Measurements from ENCODE around the gene HSPB2. TPM values are rescaled to one million over a fixed set of nuclear protein-coding genes. Genes with fewer than 3 reads are reported as not detected.
"Not testable (repeated sequence)": the region's sequence is repeated elsewhere in the genome, so short reads cannot be mapped to it uniquely, and the experiment has no call there.

HSPB2 gene
- total RNA-seq, 1 experiment from 2014 or later, result not detected

GRCh38 chr11:111926505-111927391 lies 14.2 kb downstream of the HSPB2 start:
- Histone ChIP-seq H3K27me3 (ENCODE audit: low read length) (no peaks in the 10 kb centered on the region), H2AFZ (ENCODE audit: low read length) (peak overlapping the region; percentile 84; the same call in 1 of the 2 replicates), H3K4me3 (ENCODE audit: low read length) (peak overlapping the region; percentile 68), H3K9me2 (replicated peaks; ENCODE audit: insufficient read depth, low read length) (no peaks in the 10 kb centered on the region), H3K27ac (ENCODE audit: low read length) (no peak overlapping the region), H4K20me1 (ENCODE audit: insufficient read depth, low read depth, low read length) (no peaks in the 10 kb centered on the region), H3K79me2 (ENCODE audit: low read length) (no peaks in the 10 kb centered on the region), H3K36me3 (ENCODE audit: insufficient read depth, low read length) (no peaks in the 10 kb centered on the region), H3K9me3 (ENCODE audit: low read length) (no peaks in the 10 kb centered on the region), H3K9ac (ENCODE audit: low read length) (peak overlapping the region; percentile 72), H3K4me1 (ENCODE audit: low read length) (peaks cover 14% of the 10 kb centered on the region), H3K4me2 (ENCODE audit: low read depth, low read length, poor library complexity, severe bottlenecking) (peak overlapping the region; percentile 89)
- peak; percentile 95 for DNase-seq

- Histone ChIP-seq H3K36me3 (ENCODE audit: insufficient read depth, low read length) (no peaks in the 10 kb centered on the region), H3K27ac (ENCODE audit: low read length) (no peak overlapping the region), H3K9me2 (replicated peaks; ENCODE audit: insufficient read depth, low read length) (no peaks in the 10 kb centered on the region), H3K4me1 (ENCODE audit: low read length) (peaks cover 21% of the 10 kb centered on the region), H3K27me3 (ENCODE audit: low read length) (no peaks in the 10 kb centered on the region), H3K9me3 (ENCODE audit: low read length) (no peaks in the 10 kb centered on the region), H2AFZ (ENCODE audit: low read length) (no peak overlapping the region), H4K20me1 (ENCODE audit: insufficient read depth, low read depth, low read length) (no peaks in the 10 kb centered on the region), H3K4me3 (ENCODE audit: low read length) (no peak overlapping the region), H3K79me2 (ENCODE audit: low read length) (no peaks in the 10 kb centered on the region), H3K4me2 (ENCODE audit: low read depth, low read length, poor library complexity, severe bottlenecking) (no peak overlapping the region), H3K9ac (ENCODE audit: low read length) (no peak overlapping the region)
- no peak for DNase-seq
These were observed 17.9 kb downstream of the HSPB2 start for GRCh38 chr11:111930472-111930871.

DNA sequence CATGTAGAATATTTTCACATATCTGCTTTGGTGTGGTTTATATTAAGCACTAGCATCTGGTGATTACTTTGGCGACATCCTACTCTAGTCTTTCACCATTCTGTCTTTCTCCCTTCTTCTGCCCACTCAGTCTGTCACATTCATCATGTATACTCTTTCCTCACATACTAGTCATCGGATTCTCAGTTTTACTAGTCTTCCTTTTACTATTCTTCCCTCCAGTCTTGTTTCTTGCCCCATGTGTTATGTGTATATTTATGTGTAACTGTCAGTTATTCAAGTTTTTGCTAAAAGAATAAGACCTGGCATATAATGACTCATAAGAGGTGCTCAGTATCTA lies 20.0 kb downstream of the HSPB2 start:
- no peak for DNase-seq
- H3K4me1 ChIP-seq (ENCODE audit: low read length), result peaks cover 26% of the 10 kb centered on the region
- no peaks in the 10 kb centered on the region for H3K79me2 ChIP-seq (ENCODE audit: low read length)
- no peak overlapping the region for H2AFZ ChIP-seq (ENCODE audit: low read length)
- no peak overlapping the region for H3K4me2 ChIP-seq (ENCODE audit: low read depth, low read length, poor library complexity, severe bottlenecking)
- H3K9ac ChIP-seq (ENCODE audit: low read length), result no peak overlapping the region
- H4K20me1 ChIP-seq (ENCODE audit: insufficient read depth, low read depth, low read length), result no peaks in the 10 kb centered on the region
- H3K9me3 ChIP-seq (ENCODE audit: low read length), result no peaks in the 10 kb centered on the region
- H3K27me3 ChIP-seq (ENCODE audit: low read length), result no peaks in the 10 kb centered on the region
- no peaks in the 10 kb centered on the region for H3K9me2 ChIP-seq (replicated peaks; ENCODE audit: insufficient read depth, low read length)
- H3K4me3 ChIP-seq (ENCODE audit: low read length), result no peak overlapping the region
- H3K27ac ChIP-seq (ENCODE audit: low read length), result no peak overlapping the region
- H3K36me3 ChIP-seq (ENCODE audit: insufficient read depth, low read length), result no peaks in the 10 kb centered on the region

- not testable (repeated sequence) for H3K36me3 ChIP-seq (ENCODE audit: insufficient read depth, low read length); H3K9ac ChIP-seq (ENCODE audit: low read length); H3K9me3 ChIP-seq (ENCODE audit: low read length); H3K9me2 ChIP-seq (replicated peaks; ENCODE audit: insufficient read depth, low read length); H3K4me2 ChIP-seq (ENCODE audit: low read depth, low read length, poor library complexity, severe bottlenecking); H3K79me2 ChIP-seq (ENCODE audit: low read length); H3K27me3 ChIP-seq (ENCODE audit: low read length); H3K27ac ChIP-seq (ENCODE audit: low read length); H3K4me3 ChIP-seq (ENCODE audit: low read length); H4K20me1 ChIP-seq (ENCODE audit: insufficient read depth, low read depth, low read length); DNase-seq; H2AFZ ChIP-seq (ENCODE audit: low read length)
- H3K4me1 ChIP-seq (ENCODE audit: low read length), result peaks cover 32% of the 10 kb centered on the region
These were observed 20.6 kb downstream of the HSPB2 start for GRCh38 chr11:111933176-111933575.

DNA sequence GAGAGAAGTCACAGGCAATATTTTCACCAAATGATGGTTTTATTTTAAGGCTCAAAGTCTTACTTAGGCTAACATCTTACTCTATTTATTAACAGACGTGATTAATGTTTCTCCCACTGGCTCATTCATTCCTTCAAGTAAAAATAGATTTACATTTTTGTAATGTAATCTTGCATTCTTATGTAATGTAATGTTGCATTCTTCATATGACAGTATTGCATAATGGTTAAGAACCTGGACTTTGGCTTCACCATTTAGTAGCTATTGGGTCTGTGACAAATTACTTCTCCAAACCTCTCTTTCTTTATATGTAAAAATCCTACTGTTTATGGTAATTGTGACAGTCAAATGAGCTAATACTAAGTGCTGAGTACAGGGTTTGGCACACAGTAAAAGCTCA lies 21.3 kb downstream of the HSPB2 start:
- Histone ChIP-seq H3K36me3 (ENCODE audit: insufficient read depth, low read length) (no peaks in the 10 kb centered on the region), H3K9me2 (replicated peaks; ENCODE audit: insufficient read depth, low read length) (no peaks in the 10 kb centered on the region), H3K4me1 (ENCODE audit: low read length) (peaks cover 35% of the 10 kb centered on the region), H3K4me2 (ENCODE audit: low read depth, low read length, poor library complexity, severe bottlenecking) (no peak overlapping the region), H2AFZ (ENCODE audit: low read length) (no peak overlapping the region), H3K27me3 (ENCODE audit: low read length) (no peaks in the 10 kb centered on the region), H3K79me2 (ENCODE audit: low read length) (no peaks in the 10 kb centered on the region), H4K20me1 (ENCODE audit: insufficient read depth, low read depth, low read length) (no peaks in the 10 kb centered on the region), H3K27ac (ENCODE audit: low read length) (no peak overlapping the region), H3K9ac (ENCODE audit: low read length) (no peak overlapping the region), H3K9me3 (ENCODE audit: low read length) (no peaks in the 10 kb centered on the region), H3K4me3 (ENCODE audit: low read length) (no peak overlapping the region)
- DNase-seq, result no peak

DNA sequence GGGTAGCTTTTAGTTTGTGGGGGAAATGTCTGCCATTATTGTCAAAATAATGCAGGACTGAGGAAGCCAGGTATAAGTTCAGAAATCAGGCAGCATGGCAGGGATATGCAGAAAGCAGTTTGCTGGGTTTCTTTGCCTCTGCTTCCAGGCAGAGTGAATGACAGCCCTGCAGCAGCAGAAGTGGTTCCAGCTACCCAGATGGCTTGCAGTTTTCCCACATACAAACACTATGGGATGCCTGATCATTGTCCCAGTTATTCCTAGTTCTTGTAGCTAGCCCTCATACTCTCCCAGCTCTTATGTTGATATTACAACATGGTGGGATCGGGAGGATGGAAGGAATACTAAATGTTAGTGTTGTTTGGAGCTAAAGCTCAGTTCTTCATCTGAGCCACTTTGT lies 21.8 kb downstream of the HSPB2 start:
- no peak overlapping the region for H2AFZ ChIP-seq (ENCODE audit: low read length)
- H3K27me3 ChIP-seq (ENCODE audit: low read length), result no peaks in the 10 kb centered on the region

GRCh38 chr11:111935317-111936039 lies 22.9 kb downstream of the HSPB2 start:
- no peaks in the 10 kb centered on the region for H4K20me1 ChIP-seq (ENCODE audit: insufficient read depth, low read depth, low read length)
- peak overlapping the region; percentile 80 for H3K4me2 ChIP-seq (ENCODE audit: low read depth, low read length, poor library complexity, severe bottlenecking)
- H3K9me3 ChIP-seq (ENCODE audit: low read length), result no peaks in the 10 kb centered on the region
- H3K9ac ChIP-seq (ENCODE audit: low read length), result peak overlapping the region; percentile 72
- no peak for DNase-seq
- no peak overlapping the region for H3K27ac ChIP-seq (ENCODE audit: low read length)
- no peaks in the 10 kb centered on the region for H3K27me3 ChIP-seq (ENCODE audit: low read length)
- H3K4me3 ChIP-seq (ENCODE audit: low read length), result peak overlapping the region; percentile 73; the same call in 1 of the 2 replicates
- no peaks in the 10 kb centered on the region for H3K36me3 ChIP-seq (ENCODE audit: insufficient read depth, low read length)
- H3K4me1 ChIP-seq (ENCODE audit: low read length), result peaks cover 35% of the 10 kb centered on the region
- no peaks in the 10 kb centered on the region for H3K9me2 ChIP-seq (replicated peaks; ENCODE audit: insufficient read depth, low read length)
- no peaks in the 10 kb centered on the region for H3K79me2 ChIP-seq (ENCODE audit: low read length)
- H2AFZ ChIP-seq (ENCODE audit: low read length), result peak overlapping the region; percentile 49; the same call in 1 of the 2 replicates

More for the DNA sequence above, 21.8 kb downstream of the HSPB2 start:
- Histone ChIP-seq H3K4me2 (ENCODE audit: low read depth, low read length, poor library complexity, severe bottlenecking) (no peak overlapping the region), H3K9me2 (replicated peaks; ENCODE audit: insufficient read depth, low read length) (no peaks in the 10 kb centered on the region), H3K9ac (ENCODE audit: low read length) (no peak overlapping the region), H3K79me2 (ENCODE audit: low read length) (no peaks in the 10 kb centered on the region), H3K27ac (ENCODE audit: low read length) (no peak overlapping the region), H3K4me1 (ENCODE audit: low read length) (peaks cover 35% of the 10 kb centered on the region), H3K4me3 (ENCODE audit: low read length) (no peak overlapping the region), H4K20me1 (ENCODE audit: insufficient read depth, low read depth, low read length) (no peaks in the 10 kb centered on the region), H3K36me3 (ENCODE audit: insufficient read depth, low read length) (no peaks in the 10 kb centered on the region), H3K9me3 (ENCODE audit: low read length) (no peaks in the 10 kb centered on the region)
- DNase-seq, result no peak

DNA sequence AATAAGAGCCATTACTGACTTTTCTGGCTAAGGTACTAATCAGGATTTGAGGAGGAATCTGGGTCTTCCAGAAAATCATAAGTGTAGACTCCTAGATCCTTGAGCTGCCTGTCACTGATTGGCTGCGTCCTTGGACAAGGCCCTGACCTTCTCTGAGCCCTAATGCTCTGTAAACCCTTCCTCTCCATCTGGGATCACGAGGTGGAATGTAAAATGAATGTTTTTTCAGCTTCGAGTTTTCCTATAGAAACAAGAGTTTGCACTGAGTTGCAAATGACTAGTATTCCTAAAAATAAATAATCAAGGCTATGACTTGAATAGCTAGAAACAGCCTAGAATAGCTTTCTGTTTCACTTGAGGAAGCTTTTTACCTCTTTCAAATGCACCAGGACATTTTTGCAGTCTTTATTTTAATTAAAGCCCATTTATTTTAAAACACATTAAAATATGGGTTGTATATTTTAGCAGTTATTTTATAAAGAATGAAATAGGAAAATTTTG lies 23.6 kb downstream of the HSPB2 start:
- H3K36me3 ChIP-seq (ENCODE audit: insufficient read depth, low read length), result no peaks in the 10 kb centered on the region
- peaks cover 35% of the 10 kb centered on the region for H3K4me1 ChIP-seq (ENCODE audit: low read length)
- H3K9ac ChIP-seq (ENCODE audit: low read length), result peak overlapping the region; percentile 72
- H3K27ac ChIP-seq (ENCODE audit: low read length), result no peak overlapping the region
- H3K79me2 ChIP-seq (ENCODE audit: low read length), result no peaks in the 10 kb centered on the region
- H3K27me3 ChIP-seq (ENCODE audit: low read length), result no peaks in the 10 kb centered on the region
- no peaks in the 10 kb centered on the region for H3K9me2 ChIP-seq (replicated peaks; ENCODE audit: insufficient read depth, low read length)
- no peaks in the 10 kb centered on the region for H3K9me3 ChIP-seq (ENCODE audit: low read length)
- H3K4me2 ChIP-seq (ENCODE audit: low read depth, low read length, poor library complexity, severe bottlenecking), result peak overlapping the region; percentile 80
- peak overlapping the region; percentile 73 for H3K4me3 ChIP-seq (ENCODE audit: low read length)
- no peaks in the 10 kb centered on the region for H4K20me1 ChIP-seq (ENCODE audit: insufficient read depth, low read depth, low read length)
- DNase-seq, result no peak
- H2AFZ ChIP-seq (ENCODE audit: low read length), result peak overlapping the region; percentile 96

Measured in Karpas-422 (cell line).